ENCODE measurements around the gene C20orf141.
A peak's percentile ranks its signal among the peaks of the same experiment; 100 is the strongest.

The C20orf141 gene

DNA sequence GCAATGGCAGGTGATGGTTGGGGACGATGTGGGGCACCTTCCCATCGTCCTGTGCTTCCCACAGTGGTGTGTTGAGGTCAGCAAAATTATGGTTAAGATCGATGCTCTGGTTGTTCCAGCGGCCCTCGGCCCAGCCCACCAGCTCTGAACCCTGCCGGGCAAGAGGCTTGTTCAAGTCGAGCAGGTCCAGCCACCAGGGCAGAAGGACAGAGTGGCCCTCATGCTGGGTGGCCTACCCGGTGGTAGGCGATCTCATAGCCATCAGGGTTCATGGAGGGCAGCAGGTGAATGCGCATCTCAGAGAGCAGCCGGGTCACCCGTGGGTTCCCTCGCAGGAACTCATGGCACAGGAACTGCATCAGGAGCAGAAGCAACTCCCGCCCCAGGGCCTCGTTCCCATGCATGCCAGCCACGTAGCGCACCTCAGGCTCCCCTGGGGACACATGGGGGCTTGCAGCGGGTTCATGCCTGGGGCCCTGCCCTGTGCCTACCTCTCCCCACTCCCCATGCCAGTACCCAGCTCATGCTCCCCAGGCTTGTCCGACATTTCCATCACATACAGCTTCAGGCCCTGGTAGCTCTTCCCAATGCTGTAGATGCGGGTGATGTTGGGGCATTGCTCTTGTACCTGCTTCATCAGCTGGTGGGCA is 18.7 kb upstream of the C20orf141 start:
- Mint-ChIP-seq H3K4me3 (no peak overlapping the region), H3K4me1 (ENCODE audit: low read depth) (peaks cover 21% of the 10 kb centered on the region), H3K27ac (no peak overlapping the region), H3K9me3 (no peaks in the 10 kb centered on the region), H3K36me3 (ENCODE audit: low read depth) (peaks cover 3% of the 10 kb centered on the region), H3K27me3 (peaks cover 65% of the 10 kb centered on the region)
- no peak for DNase-seq

DNA sequence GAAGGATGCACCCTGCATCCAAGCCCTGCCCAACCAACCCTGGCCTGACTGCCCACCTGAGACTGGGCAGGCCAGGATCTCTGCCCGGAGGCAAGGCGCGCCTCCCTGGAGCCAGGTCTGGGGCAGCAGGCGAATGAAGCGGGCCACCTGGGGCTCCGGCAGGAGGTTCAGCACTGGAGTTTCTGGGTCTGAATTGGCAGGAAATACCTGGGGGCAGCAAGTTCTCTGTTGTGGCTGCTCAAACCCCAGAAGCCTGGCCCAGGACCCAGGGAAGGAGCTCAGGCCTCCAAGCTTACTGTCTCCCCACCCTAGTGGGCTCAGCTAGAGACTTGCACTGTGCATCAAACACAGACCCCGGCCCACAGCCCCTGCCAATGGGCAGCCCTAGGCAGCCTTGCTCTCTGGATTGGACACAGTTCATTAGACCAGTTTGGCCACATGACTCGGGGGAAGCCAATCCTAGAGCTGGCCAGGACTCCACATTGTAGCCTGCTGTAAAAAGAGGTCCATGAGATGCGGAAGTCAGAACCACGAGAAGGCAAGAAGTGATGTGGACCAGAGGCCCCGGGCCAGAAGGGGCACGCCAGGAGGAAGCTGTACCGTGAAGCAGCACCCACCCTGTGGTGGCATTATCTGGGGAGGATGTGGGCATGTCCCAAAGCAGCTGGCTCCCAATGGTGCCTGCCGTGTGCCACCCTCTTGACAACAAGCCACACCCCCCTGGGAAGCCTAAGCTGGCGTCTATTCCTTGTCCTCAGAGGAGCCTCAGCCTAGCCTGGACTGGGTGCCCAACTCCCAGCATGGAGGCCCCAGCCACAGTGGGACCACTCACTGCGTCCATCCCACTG is 17.4 kb upstream of the C20orf141 start:
- Mint-ChIP-seq H3K27me3 (peaks cover 65% of the 10 kb centered on the region), H3K9me3 (no peaks in the 10 kb centered on the region), H3K4me1 (ENCODE audit: low read depth) (peaks cover 24% of the 10 kb centered on the region)

DNA sequence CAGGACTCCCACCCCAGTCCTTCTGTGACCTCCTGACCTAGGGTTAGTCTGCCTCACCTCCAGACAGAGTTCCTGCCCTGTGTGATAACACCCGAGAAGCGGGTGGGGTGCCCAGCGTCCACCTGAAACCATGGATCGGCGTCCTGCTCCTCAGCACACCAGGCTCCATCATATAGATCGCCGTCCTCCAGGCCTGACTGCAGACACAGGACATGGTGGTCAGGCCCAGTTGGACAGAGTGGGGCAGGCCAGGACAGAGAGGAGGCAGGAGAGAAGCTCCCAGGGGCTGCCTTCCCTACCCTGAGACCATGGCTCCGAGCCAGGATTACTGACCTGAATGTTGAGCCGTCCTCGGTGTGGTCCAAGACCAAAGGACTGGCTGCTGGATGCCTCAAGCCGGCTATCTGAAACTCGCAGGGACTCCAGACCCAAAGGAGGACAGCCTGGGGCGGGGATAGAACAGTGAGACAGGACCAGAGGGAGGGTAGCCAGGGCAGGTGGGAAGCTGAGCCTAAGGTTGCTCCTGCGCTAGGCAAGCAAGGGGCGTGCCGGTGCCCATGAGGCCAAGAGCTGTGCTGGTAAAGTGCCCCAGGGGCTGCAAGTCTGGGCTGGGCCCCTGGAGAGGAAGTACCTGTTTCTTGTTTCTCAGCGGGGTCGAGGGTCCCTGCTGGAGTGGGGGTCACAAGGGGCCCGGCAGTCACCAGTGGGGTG is 16.5 kb upstream of the C20orf141 start:
- Mint-ChIP-seq H3K36me3 (ENCODE audit: low read depth) (peaks cover 3% of the 10 kb centered on the region), H3K9me3 (no peaks in the 10 kb centered on the region), H3K27me3 (peaks cover 67% of the 10 kb centered on the region), H3K4me1 (ENCODE audit: low read depth) (peaks cover 24% of the 10 kb centered on the region), H3K4me3 (no peak overlapping the region), H3K27ac (no peak overlapping the region)
- DNase-seq = no peak

More for the DNA sequence above, 17.4 kb upstream of the C20orf141 start:
- Mint-ChIP-seq H3K36me3 (ENCODE audit: low read depth) (peaks cover 3% of the 10 kb centered on the region), H3K27ac (no peak overlapping the region), H3K4me3 (no peak overlapping the region)
- no peak for DNase-seq

DNA sequence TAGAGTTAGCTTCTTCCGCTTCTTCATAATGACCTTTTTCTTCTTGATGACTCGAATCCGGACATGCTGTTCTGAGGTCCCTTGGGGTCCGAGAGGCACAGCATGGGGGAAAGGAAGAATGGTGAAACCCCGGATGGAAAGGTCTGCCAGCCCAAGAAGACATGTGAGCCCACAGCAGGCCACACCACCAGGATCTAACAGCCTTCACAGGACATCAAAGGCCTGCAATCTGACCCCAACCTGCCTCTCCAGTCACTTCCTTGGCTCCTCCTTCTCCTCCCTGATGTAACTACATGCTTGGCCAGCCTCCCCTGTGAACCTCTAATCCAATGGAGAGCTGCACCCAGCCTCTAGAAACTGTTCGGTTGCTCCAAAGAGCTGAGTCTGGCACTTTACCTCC is 16.0 kb upstream of the C20orf141 start:
- peaks cover 24% of the 10 kb centered on the region for H3K4me1 Mint-ChIP-seq (ENCODE audit: low read depth)
- no peak overlapping the region for H3K27ac Mint-ChIP-seq
- peaks cover 3% of the 10 kb centered on the region for H3K36me3 Mint-ChIP-seq (ENCODE audit: low read depth)
- H3K27me3 Mint-ChIP-seq = peaks cover 67% of the 10 kb centered on the region
- peak overlapping the region; percentile 84 for H3K4me3 Mint-ChIP-seq
- DNase-seq = no peak
- H3K9me3 Mint-ChIP-seq = no peaks in the 10 kb centered on the region

- H3K9me3 Mint-ChIP-seq = no peaks in the 10 kb centered on the region
- peak overlapping the region; percentile 84 for H3K4me3 Mint-ChIP-seq
- H3K27ac Mint-ChIP-seq = no peak overlapping the region
- peaks cover 24% of the 10 kb centered on the region for H3K4me1 Mint-ChIP-seq (ENCODE audit: low read depth)
- peaks cover 3% of the 10 kb centered on the region for H3K36me3 Mint-ChIP-seq (ENCODE audit: low read depth)
- no peak for DNase-seq
- peaks cover 70% of the 10 kb centered on the region for H3K27me3 Mint-ChIP-seq
Measured at GRCh38 chr20:2799271-2799670, 15.5 kb upstream of the C20orf141 start.

GRCh38 chr20:2799688-2800520 is 14.9 kb upstream of the C20orf141 start:
- H3K9me3 Mint-ChIP-seq = no peaks in the 10 kb centered on the region
- peak overlapping the region; percentile 71 for H3K27ac Mint-ChIP-seq
- H3K27me3 Mint-ChIP-seq = peaks cover 71% of the 10 kb centered on the region
- H3K4me3 Mint-ChIP-seq = peak overlapping the region; percentile 84
- DNase-seq = peak; percentile 52
- peaks cover 24% of the 10 kb centered on the region for H3K4me1 Mint-ChIP-seq (ENCODE audit: low read depth)
- H3K36me3 Mint-ChIP-seq (ENCODE audit: low read depth) = peaks cover 3% of the 10 kb centered on the region

DNA sequence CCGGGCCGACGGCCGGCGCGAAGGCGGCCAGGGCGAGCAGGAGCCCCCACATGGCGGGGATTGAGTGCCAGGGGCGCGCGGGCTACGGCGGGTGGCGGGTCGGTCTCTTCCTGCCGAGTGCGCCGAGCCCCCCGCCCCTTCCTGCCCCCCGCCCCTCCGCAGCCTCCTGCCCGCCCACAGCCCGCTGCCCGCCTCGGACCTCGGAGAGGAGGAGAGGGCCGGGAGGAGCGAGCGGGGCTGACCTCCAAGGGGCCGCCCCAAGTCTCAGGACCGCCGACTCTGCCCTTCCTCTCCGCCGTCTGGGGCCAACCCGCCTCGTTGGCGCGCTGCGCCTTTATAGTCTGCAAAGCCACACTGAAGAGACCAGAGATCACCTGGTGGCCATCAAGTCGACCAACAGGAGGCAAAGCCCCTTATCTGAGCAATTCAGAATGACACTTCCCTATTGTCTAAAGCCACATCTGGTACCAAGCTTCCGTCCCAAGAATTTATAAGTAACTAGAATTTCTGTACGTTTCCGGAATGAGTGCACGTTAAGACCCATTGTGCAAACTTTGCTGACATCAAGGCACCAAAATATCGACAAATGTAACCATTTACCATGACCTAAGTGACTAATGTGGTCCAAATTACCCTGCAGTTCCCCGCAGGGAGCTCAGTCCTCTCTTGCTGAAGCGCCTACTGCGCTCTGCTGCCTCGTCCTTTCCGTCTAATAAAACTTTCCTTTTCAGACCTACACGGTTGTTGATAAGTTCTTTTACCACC is 14.1 kb upstream of the C20orf141 start, which contains the start of gene CPXM1:
Gene CPXM1, minus strand, starts transcription at position 107 of the 765 bp plus-strand sequence. Its CDS starts 55 bp downstream, at position 52.
- H3K9me3 Mint-ChIP-seq = no peaks in the 10 kb centered on the region
- H3K36me3 Mint-ChIP-seq (ENCODE audit: low read depth) = peaks cover 3% of the 10 kb centered on the region
- peak within 1 kb of the TSS; percentile 71 for H3K27ac Mint-ChIP-seq
- peak within 1 kb of the TSS; percentile 84 for H3K4me3 Mint-ChIP-seq
- peak; percentile 54 for DNase-seq
- peaks cover 72% of the 10 kb centered on the region for H3K27me3 Mint-ChIP-seq
- peaks cover 24% of the 10 kb centered on the region for H3K4me1 Mint-ChIP-seq (ENCODE audit: low read depth)

GRCh38 chr20:2801286-2801728 is 13.5 kb upstream of the C20orf141 start:
- DNase-seq = no peak
- Mint-ChIP-seq H3K4me1 (ENCODE audit: low read depth) (peaks cover 24% of the 10 kb centered on the region), H3K4me3 (peak overlapping the region; percentile 73), H3K36me3 (ENCODE audit: low read depth) (peaks cover 3% of the 10 kb centered on the region), H3K9me3 (no peaks in the 10 kb centered on the region), H3K27me3 (peaks cover 74% of the 10 kb centered on the region), H3K27ac (no peak overlapping the region)

GRCh38 chr20:2804041-2804828 is 10.6 kb upstream of the C20orf141 start:
- H3K4me3 Mint-ChIP-seq = no peak overlapping the region
- H3K27ac Mint-ChIP-seq = no peak overlapping the region
- H3K9me3 Mint-ChIP-seq = no peaks in the 10 kb centered on the region
- peaks cover 19% of the 10 kb centered on the region for H3K4me1 Mint-ChIP-seq (ENCODE audit: low read depth)
- no peak for DNase-seq
- peaks cover 3% of the 10 kb centered on the region for H3K36me3 Mint-ChIP-seq (ENCODE audit: low read depth)
- H3K27me3 Mint-ChIP-seq = peaks cover 70% of the 10 kb centered on the region

DNA sequence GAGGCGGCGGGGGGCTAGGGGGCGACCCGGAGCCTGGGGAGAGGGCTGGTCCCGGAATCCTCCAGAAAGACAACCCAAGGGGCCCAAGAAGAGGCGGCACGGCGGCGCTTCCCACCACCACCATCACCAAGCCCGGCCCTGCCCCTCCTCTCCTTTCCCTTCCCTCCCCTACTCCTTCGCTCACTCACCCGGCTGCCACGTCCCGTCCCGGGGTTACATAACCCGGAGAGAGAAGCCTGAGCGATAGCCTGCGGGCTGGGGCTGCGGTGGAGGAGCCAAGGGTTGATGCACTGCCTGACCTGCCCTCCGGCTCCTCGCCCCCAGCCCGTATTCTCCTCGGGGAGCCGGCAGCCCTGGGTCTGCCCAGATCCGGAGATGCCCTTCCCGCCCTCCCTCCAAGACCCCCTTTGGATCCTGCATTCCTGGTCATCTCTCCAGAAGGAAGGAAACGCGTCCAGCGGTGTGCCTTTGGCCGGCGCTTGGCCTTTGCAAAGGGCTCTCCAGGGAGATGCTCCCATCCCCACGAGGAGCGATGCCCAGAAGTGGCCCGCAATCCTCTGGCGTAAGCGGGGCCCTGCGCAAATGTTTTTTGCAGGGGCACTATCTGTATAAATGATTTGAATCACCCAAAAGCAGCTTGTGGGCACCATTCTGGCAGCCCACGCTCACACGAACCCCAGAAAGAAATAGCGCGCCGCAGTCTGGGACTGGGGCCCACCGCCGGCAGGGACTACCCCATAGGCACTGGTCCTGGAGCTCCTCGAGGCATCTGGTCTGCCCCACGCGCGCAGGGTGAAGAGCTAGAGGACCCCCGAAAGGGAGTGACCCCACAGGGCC is 9.7 kb upstream of the C20orf141 start:
- H3K27me3 Mint-ChIP-seq = peaks cover 61% of the 10 kb centered on the region
- no peak overlapping the region for H3K4me3 Mint-ChIP-seq
- no peak for DNase-seq
- no peak overlapping the region for H3K27ac Mint-ChIP-seq
- H3K9me3 Mint-ChIP-seq = no peaks in the 10 kb centered on the region
- peaks cover under 1% of the 10 kb centered on the region for H3K36me3 Mint-ChIP-seq (ENCODE audit: low read depth)
- peaks cover 10% of the 10 kb centered on the region for H3K4me1 Mint-ChIP-seq (ENCODE audit: low read depth)

DNA sequence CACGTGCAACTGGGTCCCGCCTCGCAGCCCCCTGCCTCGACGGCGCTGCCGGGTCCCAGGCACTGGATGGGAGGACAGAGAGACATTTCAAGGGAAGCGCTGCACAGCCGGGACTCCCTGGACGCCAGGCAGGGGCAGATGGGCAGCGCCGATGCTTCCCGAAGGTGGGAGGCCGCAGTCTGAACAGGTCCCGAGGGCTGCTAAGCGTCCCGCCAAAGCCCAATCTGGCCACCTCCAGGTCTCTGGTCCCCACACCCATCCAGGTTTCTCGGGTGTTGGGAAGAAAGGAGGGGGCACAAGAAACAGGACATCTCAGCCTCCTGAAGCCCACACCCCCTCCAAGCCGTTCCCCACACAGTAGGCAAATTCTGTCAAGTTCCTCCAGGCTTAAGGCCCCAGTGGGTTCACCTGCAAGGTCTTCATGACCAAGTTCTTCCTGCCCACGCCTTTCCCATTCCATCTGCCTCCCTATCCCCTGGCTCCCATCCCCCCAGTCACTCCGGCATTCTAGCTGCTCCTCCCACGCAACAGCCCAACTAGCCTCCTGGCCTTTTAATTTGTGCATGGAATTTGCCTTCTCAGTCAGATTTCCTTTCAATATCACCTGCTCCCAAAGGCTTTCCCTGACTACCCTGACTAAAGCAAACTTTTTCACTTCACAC is 9.0 kb upstream of the C20orf141 start:
- Mint-ChIP-seq H3K4me1 (ENCODE audit: low read depth) (peaks cover 7% of the 10 kb centered on the region), H3K27me3 (peaks cover 58% of the 10 kb centered on the region), H3K27ac (no peak overlapping the region), H3K9me3 (no peaks in the 10 kb centered on the region), H3K4me3 (no peak overlapping the region), H3K36me3 (ENCODE audit: low read depth) (no peaks in the 10 kb centered on the region)
- no peak for DNase-seq

DNA sequence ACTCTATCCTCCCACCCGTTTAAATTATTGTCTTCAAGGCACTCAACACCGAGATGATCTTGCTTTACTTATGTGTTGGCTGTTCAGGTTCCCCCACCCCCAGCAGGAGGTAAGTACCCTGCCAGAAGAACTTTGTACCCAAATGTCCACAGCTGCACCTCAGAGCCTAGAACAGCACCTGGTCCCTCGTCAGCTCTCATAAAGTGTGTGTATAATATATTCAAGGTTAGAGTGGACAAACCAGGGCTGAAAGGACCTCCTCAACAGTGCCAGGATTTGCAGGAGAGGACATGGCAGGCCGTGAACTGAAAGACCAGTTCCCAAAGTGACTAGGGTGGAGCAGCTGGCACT is 8.5 kb upstream of the C20orf141 start:
- peaks cover 2% of the 10 kb centered on the region for H3K4me1 Mint-ChIP-seq (ENCODE audit: low read depth)
- H3K36me3 Mint-ChIP-seq (ENCODE audit: low read depth) = no peaks in the 10 kb centered on the region
- peaks cover 58% of the 10 kb centered on the region for H3K27me3 Mint-ChIP-seq
- DNase-seq = no peak
- no peaks in the 10 kb centered on the region for H3K9me3 Mint-ChIP-seq
- no peak overlapping the region for H3K4me3 Mint-ChIP-seq
- no peak overlapping the region for H3K27ac Mint-ChIP-seq
